ENCODE measurements around the gene UST. TPM values are rescaled to one million over a fixed set of nuclear protein-coding genes. Genes with fewer than 3 reads are reported as not detected.

Gene UST
- polyA plus RNA-seq, 1 donor from 2014 or later: 7.5 TPM

DNA sequence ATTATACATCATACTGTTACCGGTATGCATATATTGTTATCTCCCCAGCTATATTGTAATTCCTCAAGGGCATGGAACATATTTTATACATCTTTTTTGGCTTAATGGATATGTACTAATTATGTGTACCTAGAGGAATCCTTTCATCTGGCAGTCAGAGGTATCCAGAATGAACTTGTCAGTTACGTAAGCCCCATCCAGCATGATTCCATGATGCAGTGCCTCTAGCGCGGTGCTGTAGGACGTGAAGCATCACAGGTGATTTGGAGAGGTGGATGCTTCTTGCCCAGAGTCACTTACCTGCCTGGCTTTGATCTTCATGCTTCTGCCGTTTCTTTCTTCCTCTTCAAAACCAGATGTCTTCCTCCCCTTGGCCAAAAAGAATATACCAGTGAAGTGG lies 159.1 kb downstream of the UST start:
- H2AFZ ChIP-seq (ENCODE audit: low read depth, low read length): no peak overlapping the region
- H3K9ac ChIP-seq (ENCODE audit: low read length): no peak overlapping the region
- TF ChIP-seq EP300 (conservative IDR thresholded peaks at IDR 0.05; ENCODE audit: poor library complexity, severe bottlenecking): peak; percentile 32
- TF ChIP-seq REST (IDR thresholded peaks at IDR 0.05; ENCODE audit: borderline replicate concordance): no peak
- H3K9me2 ChIP-seq (ENCODE audit: insufficient read depth, low read length): no peaks in the 10 kb centered on the region
- H4K20me1 ChIP-seq (ENCODE audit: insufficient read depth): no peaks in the 10 kb centered on the region
- H3K27me3 ChIP-seq (ENCODE audit: insufficient read depth, low read depth, low read length): no peaks in the 10 kb centered on the region
- no peaks in the 10 kb centered on the region for H3K79me2 ChIP-seq (replicated peaks; ENCODE audit: insufficient read depth, low read length)
- no peaks in the 10 kb centered on the region for H3K36me3 ChIP-seq (ENCODE audit: insufficient read depth, low read length)
- H3K4me2 ChIP-seq (ENCODE audit: low read length): no peak overlapping the region
- peak overlapping the region; percentile 38 for H3K27ac ChIP-seq (ENCODE audit: low read length)
- no peak overlapping the region for H3K4me3 ChIP-seq (ENCODE audit: low read length)
- no peaks in the 10 kb centered on the region for H3K9me3 ChIP-seq (ENCODE audit: low read length)
- no peaks in the 10 kb centered on the region for H3F3A ChIP-seq (ENCODE audit: insufficient read depth, low read length, poor library complexity, severe bottlenecking)

- Histone ChIP-seq H3K4me2 (ENCODE audit: low read length) (no peak overlapping the region), H4K20me1 (ENCODE audit: insufficient read depth) (no peaks in the 10 kb centered on the region), H3K9me2 (ENCODE audit: insufficient read depth, low read length) (no peaks in the 10 kb centered on the region), H3K9ac (ENCODE audit: low read length) (no peak overlapping the region), H3F3A (ENCODE audit: insufficient read depth, low read length, poor library complexity, severe bottlenecking) (no peaks in the 10 kb centered on the region), H3K79me2 (replicated peaks; ENCODE audit: insufficient read depth, low read length) (no peaks in the 10 kb centered on the region), H3K36me3 (ENCODE audit: insufficient read depth, low read length) (no peaks in the 10 kb centered on the region), H3K4me3 (ENCODE audit: low read length) (no peak overlapping the region), H2AFZ (ENCODE audit: low read depth, low read length) (no peak overlapping the region), H3K27ac (ENCODE audit: low read length) (peak overlapping the region; percentile 38), H3K9me3 (ENCODE audit: low read length) (no peaks in the 10 kb centered on the region), H3K27me3 (ENCODE audit: insufficient read depth, low read depth, low read length) (no peaks in the 10 kb centered on the region)
- TF ChIP-seq POLR2AphosphoS5 (IDR thresholded peaks at IDR 0.05) (no peak), REST (IDR thresholded peaks at IDR 0.05; ENCODE audit: borderline replicate concordance) (no peak), TAF1 (IDR thresholded peaks at IDR 0.05; ENCODE audit: low read depth) (no peak), EZH2 (IDR thresholded peaks at IDR 0.05; ENCODE audit: borderline replicate concordance, insufficient read depth, low read length, poor library complexity, severe bottlenecking) (no peak)
These were observed 159.6 kb downstream of the UST start for GRCh38 chr6:148906386-148906785.

- Histone ChIP-seq H2AFZ (ENCODE audit: low read depth, low read length) (no peak overlapping the region), H3K27ac (ENCODE audit: low read length) (no peak overlapping the region), H3F3A (ENCODE audit: insufficient read depth, low read length, poor library complexity, severe bottlenecking) (no peaks in the 10 kb centered on the region), H4K20me1 (ENCODE audit: insufficient read depth) (no peaks in the 10 kb centered on the region), H3K27me3 (ENCODE audit: insufficient read depth, low read depth, low read length) (no peaks in the 10 kb centered on the region), H3K9me2 (ENCODE audit: insufficient read depth, low read length) (no peaks in the 10 kb centered on the region), H3K36me3 (ENCODE audit: insufficient read depth, low read length) (no peaks in the 10 kb centered on the region), H3K9ac (ENCODE audit: low read length) (no peak overlapping the region), H3K79me2 (replicated peaks; ENCODE audit: insufficient read depth, low read length) (no peaks in the 10 kb centered on the region), H3K4me2 (ENCODE audit: low read length) (no peak overlapping the region), H3K4me3 (ENCODE audit: low read length) (no peak overlapping the region), H3K9me3 (ENCODE audit: low read length) (no peaks in the 10 kb centered on the region)
- TF ChIP-seq TAF1 (IDR thresholded peaks at IDR 0.05; ENCODE audit: low read depth) (no peak), SMC3 (conservative IDR thresholded peaks at IDR 0.05; ENCODE audit: poor library complexity) (no peak), EZH2 (IDR thresholded peaks at IDR 0.05; ENCODE audit: borderline replicate concordance, insufficient read depth, low read length, poor library complexity, severe bottlenecking) (no peak), REST (IDR thresholded peaks at IDR 0.05; ENCODE audit: borderline replicate concordance) (no peak), EP300 (conservative IDR thresholded peaks at IDR 0.05; ENCODE audit: poor library complexity, severe bottlenecking) (no peak), POLR2AphosphoS5 (IDR thresholded peaks at IDR 0.05) (no peak), MXI1 (conservative IDR thresholded peaks at IDR 0.05; ENCODE audit: poor library complexity, severe bottlenecking) (no peak), RAD21 (conservative IDR thresholded peaks at IDR 0.05) (no peak)
- TF ChIP-seq, protein P1, sequence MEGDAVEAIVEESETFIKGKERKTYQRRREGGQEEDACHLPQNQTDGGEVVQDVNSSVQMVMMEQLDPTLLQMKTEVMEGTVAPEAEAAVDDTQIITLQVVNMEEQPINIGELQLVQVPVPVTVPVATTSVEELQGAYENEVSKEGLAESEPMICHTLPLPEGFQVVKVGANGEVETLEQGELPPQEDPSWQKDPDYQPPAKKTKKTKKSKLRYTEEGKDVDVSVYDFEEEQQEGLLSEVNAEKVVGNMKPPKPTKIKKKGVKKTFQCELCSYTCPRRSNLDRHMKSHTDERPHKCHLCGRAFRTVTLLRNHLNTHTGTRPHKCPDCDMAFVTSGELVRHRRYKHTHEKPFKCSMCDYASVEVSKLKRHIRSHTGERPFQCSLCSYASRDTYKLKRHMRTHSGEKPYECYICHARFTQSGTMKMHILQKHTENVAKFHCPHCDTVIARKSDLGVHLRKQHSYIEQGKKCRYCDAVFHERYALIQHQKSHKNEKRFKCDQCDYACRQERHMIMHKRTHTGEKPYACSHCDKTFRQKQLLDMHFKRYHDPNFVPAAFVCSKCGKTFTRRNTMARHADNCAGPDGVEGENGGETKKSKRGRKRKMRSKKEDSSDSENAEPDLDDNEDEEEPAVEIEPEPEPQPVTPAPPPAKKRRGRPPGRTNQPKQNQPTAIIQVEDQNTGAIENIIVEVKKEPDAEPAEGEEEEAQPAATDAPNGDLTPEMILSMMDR (IDR thresholded peaks at IDR 0.05; ENCODE audit: poor library complexity, severe bottlenecking): no peak
These were observed 160.7 kb downstream of the UST start for GRCh38 chr6:148907573-148907972.
